HG03558 (cell line): ENCODE data around the gene ZNF580.

ENCODE experiments used
- ATAC-seq: cut with Tn5 transposase; IDR thresholded peaks from one replicate; pipeline ENCODE4 v1.9.1; 2021; ENCODE audit warnings: moderate number of reproducible peaks; ENCODE audit not compliant: unreplicated experiment; ENCODE audit errors: extremely low read depth

Gene ZNF580

GRCh38 chr19:55622242-55622969, 18.4 kb upstream of the ZNF580 start:
- no peak for ATAC-seq

DNA sequence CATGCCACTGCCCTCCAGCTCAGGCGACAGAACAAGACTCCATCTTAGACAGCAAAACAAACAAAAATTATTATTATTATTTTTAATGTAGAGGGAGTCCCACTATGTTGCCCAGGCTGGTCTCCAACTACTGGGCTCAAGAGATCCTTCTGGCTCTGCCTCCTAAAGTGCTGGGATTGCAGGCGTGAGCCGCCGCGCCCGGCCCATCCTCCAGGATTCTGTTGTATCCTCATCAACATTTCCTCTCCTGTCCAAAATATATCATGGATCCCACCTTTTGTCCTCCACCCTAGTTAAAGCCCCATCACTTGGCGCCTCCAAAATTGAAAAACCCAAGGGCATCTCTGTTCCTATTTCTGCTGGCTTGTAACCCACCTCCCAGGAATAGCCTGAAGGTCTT, 17.7 kb upstream of the ZNF580 start:
- ATAC-seq: no peak

- ATAC-seq: no peak
Observed at GRCh38 chr19:55623561-55623960, 17.2 kb upstream of the ZNF580 start.

DNA sequence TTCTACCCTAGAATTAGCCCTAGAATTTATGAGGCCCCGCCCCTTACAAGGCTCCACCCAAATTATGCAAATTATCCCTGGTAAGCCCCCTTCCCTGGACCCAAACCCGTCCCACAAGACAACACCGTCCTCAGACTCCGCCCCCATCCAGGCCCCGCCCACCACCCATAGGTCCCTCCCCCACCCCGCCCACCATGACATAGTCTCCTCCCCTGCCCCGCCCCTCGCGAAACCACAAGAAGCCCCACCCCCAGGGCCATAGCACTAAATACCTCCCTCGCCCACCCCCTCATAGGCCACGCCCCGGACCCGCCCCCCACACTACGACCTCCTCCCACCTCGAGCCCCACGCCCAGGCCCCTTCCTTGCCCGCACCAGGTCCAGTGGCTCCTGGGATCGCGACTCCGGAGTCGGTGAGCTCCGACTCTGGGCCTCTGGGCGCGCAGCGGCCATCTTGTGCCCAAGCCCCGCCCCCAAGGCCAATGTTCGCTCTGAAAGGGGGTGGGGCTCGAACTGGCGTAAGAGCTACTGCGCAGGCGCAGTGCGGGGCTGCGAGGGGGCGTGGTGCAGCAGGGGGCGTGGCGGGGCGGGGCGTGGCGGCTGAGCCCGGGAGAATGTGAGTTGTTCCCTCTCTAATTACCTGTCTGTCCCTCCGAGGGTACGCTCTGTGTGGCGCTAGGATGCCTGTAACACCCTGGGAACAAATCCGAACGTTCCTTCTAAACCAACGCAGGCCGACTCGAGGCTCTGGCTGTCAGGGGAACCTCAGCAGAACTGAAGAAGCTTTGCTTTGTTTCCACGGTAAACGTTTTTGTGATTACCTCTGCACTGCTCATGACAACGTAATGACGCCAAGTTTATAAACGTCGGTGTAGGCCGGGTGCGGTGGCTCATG, 16.4 kb upstream of the ZNF580 start, which contains the start of gene ZNF784:
TSS of gene ZNF784 (minus strand) at position 458 of the 895 bp plus-strand sequence. CDS start at position 453, 5 bp downstream.
- ATAC-seq: no peak

DNA sequence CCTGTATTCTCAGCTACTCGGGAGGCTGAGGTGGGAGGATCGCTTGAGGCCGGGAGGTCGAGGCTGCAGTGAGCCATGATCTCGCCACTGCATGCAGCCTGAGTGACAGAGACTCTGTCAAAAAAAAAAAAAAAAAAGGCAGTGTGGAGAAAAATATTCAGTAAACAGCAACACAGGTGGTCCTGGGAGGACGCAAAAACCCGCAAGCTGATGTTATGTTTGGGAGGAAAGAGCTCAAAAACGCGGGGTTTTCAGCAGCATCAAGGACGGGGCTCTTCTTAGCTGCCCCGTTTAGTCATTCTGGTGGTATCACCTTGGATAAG, 15.8 kb upstream of the ZNF580 start:
- ATAC-seq: no peak

DNA sequence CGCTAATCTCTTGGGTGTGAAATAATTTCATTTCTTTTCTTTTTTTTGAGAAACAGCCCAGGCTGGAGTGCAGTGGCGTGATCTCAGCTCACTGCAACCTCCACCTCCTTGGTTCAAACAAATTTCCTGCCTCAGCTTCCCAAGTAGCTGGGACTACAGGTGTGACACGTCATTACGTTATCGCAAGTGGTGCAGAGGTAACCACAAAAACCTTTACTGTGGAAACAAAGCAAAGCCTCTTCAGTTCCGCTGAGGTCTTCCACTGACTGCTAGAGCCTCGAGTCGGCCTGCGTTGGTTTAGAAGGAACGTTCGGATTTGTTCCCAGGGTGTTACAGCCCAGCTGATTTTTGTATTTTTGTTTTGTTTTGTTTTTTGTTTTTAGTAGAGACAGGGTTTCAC, 14.5 kb upstream of the ZNF580 start:
- ATAC-seq: no peak

GRCh38 chr19:55632463-55632834, 8.4 kb upstream of the ZNF580 start:
- ATAC-seq: no peak

GRCh38 chr19:55633861-55634260, 6.9 kb upstream of the ZNF580 start:
- ATAC-seq: no peak

GRCh38 chr19:55635334-55635717, 5.5 kb upstream of the ZNF580 start:
- no peak for ATAC-seq

DNA sequence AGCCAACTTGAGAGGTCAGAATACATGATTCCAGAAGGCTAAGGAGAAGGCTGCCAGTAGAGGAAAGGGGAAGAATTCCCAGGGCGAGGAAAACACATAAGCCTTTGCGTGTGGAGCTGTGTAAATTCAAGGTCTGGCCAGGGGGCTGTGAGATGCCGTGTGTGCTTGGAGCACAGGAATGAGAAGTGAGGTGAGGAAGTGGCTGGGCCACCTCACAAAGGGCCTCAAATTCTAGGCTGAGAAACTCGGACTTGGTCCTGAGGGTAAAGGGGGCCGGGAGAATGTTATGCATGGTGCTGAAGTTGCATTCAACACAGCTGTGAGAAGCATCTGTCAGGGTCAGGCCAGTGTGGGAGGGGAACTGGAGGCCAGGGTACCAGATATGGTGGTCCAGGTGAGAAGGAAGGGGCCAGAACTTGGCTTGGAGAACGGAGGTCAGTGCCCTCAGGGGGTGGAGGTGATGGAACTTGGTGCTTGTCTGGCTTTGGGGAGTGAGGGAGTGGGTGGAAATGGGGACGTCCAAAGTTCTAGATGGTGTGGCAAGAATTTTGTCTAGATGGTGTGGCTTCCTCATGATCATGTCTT, 4.9 kb upstream of the ZNF580 start:
- ATAC-seq: no peak

GRCh38 chr19:55636723-55637122, 4.1 kb upstream of the ZNF580 start:
- no peak for ATAC-seq

DNA sequence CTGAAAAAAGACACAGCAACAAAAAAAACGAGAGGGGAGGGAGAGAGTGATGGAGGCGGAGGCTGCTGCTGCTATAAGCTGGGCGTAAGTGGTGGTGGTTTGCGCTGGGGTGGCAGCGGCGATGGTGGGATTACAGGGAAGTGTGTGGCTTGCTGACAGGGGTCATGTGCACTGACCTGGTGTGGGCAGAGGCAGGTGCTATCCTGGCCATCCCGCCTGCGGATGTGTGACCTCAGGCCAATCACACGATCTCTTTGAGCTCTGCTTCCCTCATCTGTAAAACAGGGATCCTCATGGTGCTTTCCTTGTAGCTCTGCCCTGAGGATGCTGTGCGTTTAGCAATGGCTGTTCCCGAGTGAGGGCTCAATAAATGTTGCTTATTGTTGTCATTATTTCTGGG, 3.3 kb upstream of the ZNF580 start:
- ATAC-seq: no peak

GRCh38 chr19:55638864-55639359, 1.9 kb upstream of the ZNF580 start:
- ATAC-seq: no peak

- no peak for ATAC-seq
Observed at GRCh38 chr19:55640043-55640576, 692 bp upstream of the ZNF580 start.

DNA sequence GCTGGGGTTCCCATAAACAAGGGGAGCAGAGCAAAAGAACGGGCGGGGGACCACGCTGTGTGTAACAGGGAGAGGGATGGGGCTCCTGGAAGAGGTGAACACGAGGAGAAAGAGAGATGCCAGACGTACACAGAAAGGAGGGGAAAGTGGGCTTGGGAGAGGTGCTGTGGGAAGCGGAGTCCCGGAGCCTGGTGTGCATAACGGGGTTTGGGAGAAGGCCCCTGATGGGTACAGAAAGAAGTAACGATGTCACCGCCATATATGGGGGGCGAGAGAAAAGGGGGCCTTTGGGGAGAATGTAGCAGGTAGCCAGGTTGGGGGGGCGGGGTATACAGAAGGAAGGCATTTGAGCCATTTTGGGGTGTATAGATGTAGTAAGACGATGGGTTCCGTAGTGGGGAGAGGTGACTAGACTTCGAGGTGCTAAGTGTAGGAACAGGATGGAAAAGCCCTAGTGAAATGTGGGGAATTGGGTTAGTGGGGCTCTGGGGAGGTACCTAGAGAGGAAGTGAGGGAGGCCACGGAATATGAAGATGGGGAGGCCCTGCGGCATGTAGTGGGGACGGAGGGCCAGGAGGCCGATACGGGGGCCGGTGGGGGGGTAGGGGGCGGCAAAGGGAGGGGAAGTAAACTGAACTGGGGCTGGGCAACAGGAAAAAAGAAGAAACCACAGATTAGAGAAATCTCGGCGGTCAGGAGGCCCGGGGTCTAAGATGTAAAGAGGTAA, 787 bp downstream of the ZNF580 start:
- no peak for ATAC-seq

GRCh38 chr19:55642153-55643002, 1.6 kb downstream of the ZNF580 start:
- ATAC-seq: no peak

- no peak for ATAC-seq
Observed at GRCh38 chr19:55643003-55643886, 2.4 kb downstream of the ZNF580 start, which contains the start of gene ZNF581. Gene ZNF581 (plus strand): TSS chr19:55643649. CDS start chr19:55644572, 923 bp downstream.

- no peak for ATAC-seq
Observed at GRCh38 chr19:55643887-55644176, 3.0 kb downstream of the ZNF580 start.
